SHP77 (cell line): ENCODE data around the gene ARSA.
A peak's percentile ranks its signal among the peaks of the same experiment; 100 is the strongest.
"Not testable (repeated sequence)": the region's sequence is repeated elsewhere in the genome, so short reads cannot be mapped to it uniquely, and the experiment has no call there.

Source experiments
- DNase-seq, 2 experiments: peaks; one replicate each; lab custom pipeline; 2025; lab: John Stamatoyannopoulos, UW

ARSA gene

GRCh38 chr22:50654664-50655063 is 26.7 kb upstream of the ARSA start:
- not testable (repeated sequence) for DNase-seq

GRCh38 chr22:50653256-50653655 is 25.3 kb upstream of the ARSA start:
- DNase-seq: no peak

GRCh38 chr22:50643821-50644101 is 15.8 kb upstream of the ARSA start:
- DNase-seq: not testable (repeated sequence)

GRCh38 chr22:50643021-50643820 is 15.3 kb upstream of the ARSA start:
- not testable (repeated sequence) for DNase-seq

GRCh38 chr22:50641696-50642607 is 14.0 kb upstream of the ARSA start:
- DNase-seq: no peak

GRCh38 chr22:50640857-50641647 is 13.1 kb upstream of the ARSA start:
- DNase-seq: no peak

- not testable (repeated sequence) for DNase-seq
Observed at GRCh38 chr22:50640296-50640695, 12.3 kb upstream of the ARSA start.

- DNase-seq: no peak
Observed at GRCh38 chr22:50635591-50635990, 7.6 kb upstream of the ARSA start.

GRCh38 chr22:50633771-50634170 is 5.8 kb upstream of the ARSA start:
- DNase-seq: no peak

- no peak for DNase-seq
Observed at GRCh38 chr22:50633086-50633485, 5.1 kb upstream of the ARSA start.

- DNase-seq: no peak
Observed at GRCh38 chr22:50630376-50630775, 2.4 kb upstream of the ARSA start.

- no peak for DNase-seq
Observed at GRCh38 chr22:50628543-50629134, 687 bp upstream of the ARSA start.

GRCh38 chr22:50626850-50627641 is 906 bp downstream of the ARSA start:
- peak in 1 of 2 experiments; percentile 23 for DNase-seq

GRCh38 chr22:50626314-50626849 is 1.6 kb downstream of the ARSA start:
- DNase-seq: no peak

GRCh38 chr22:50625568-50626313 is 2.2 kb downstream of the ARSA start:
- DNase-seq: no peak

GRCh38 chr22:50625131-50625567 is 2.8 kb downstream of the ARSA start:
- DNase-seq: no peak

- no peak for DNase-seq
Observed at GRCh38 chr22:50624347-50625130, 3.4 kb downstream of the ARSA start.

- DNase-seq: peak; percentile 94 to 96
Observed at GRCh38 chr22:50622723-50623327, 5.1 kb downstream of the ARSA start.
